HepG2 (cell line): ENCODE measurements around the gene SPHK2. TPM values are rescaled to one million over a fixed set of nuclear protein-coding genes. Genes with fewer than 3 reads are reported as not detected.

ENCODE experiments used
- DNMT3B ChIP-seq: conservative IDR thresholded peaks from 2 replicates; pipeline ENCODE4 v1.6.1; 2016; ENCODE audit warnings: missing biosample characterization, control low read depth
- HNRNPL ChIP-seq: fragments of 200-400 bp; formaldehyde crosslinking; IDR thresholded peaks from 2 replicates; pipeline ENCODE4 v1.6.1; 2017; ENCODE audit warnings: mild to moderate bottlenecking, low read depth, low read length
- IKZF1 ChIP-seq: fragments of 450-650 bp; IDR thresholded peaks from 2 replicates; pipeline ENCODE4 v1.7.1; 2016
- PAF1 ChIP-seq: IDR thresholded peaks from 2 replicates; pipeline ENCODE4 v1.6.1; 2016; ENCODE audit warnings: missing genetic modification reagents, missing compliant biosample characterization
- PHF5A ChIP-seq: IDR thresholded peaks from one replicate; pipeline ENCODE4 v1.6.1; 2018; ENCODE audit warnings: low read depth, missing genetic modification reagents; ENCODE audit not compliant: unreplicated experiment
- SNAI1 ChIP-seq: sonication (generic); formaldehyde crosslinking; IDR thresholded peaks from 2 replicates; pipeline ENCODE4 v1.5.0; 2020; ENCODE audit warnings: mild to moderate bottlenecking, missing genetic modification reagents, borderline replicate concordance
- ZNF20 ChIP-seq: sonication (generic); formaldehyde crosslinking; IDR thresholded peaks from 2 replicates; pipeline ENCODE4 v1.4.0; 2020; ENCODE audit warnings: mild to moderate bottlenecking, moderate library complexity, missing genetic modification reagents
- polyA plus RNA-seq, 8 experiments: library from polyadenylated mRNA; depleted of rRNA in 3 of 8; stranded (reverse) in 7 of 8; unstranded in 1 of 8; fragments of >200 nt; fragmentation: Illumina TruSeq in 4 of 8; extraction: Trizol in 4 of 8; gene quantifications; 2 replicates each; pipeline versions ENCODE4 v1.2.1 to v1.2.3, GENCODE V29; 2011 to 2016; ENCODE audit warnings: low read depth in 4 of 8, missing spikeins in 1 of 8, mixed read lengths in 1 of 8; ENCODE audit not compliant: insufficient read depth in 1 of 8
- total RNA-seq, 5 experiments: library from RNA; depleted of rRNA; stranded (reverse); fragments of >200 nt; fragmentation: Illumina TruSeq; extraction: Trizol; gene quantifications; 2 replicates each; pipeline ENCODE4 v1.2.3, GENCODE V29; 2016; ENCODE audit warnings: low read depth in 1 of 5
- TF ChIP-seq, protein P1 (sequence below): sonication (generic); formaldehyde crosslinking; IDR thresholded peaks from 2 replicates; pipeline ENCODE4 v1.8.0; 2022; ENCODE audit warnings: missing genetic modification reagents, mild to moderate bottlenecking, moderate library complexity, borderline replicate concordance
- TF ChIP-seq, protein P2 (sequence below): sonication (generic); formaldehyde crosslinking; IDR thresholded peaks from 2 replicates; pipeline ENCODE4 v1.4.0; 2020; ENCODE audit warnings: mild to moderate bottlenecking, missing genetic modification reagents
- TF ChIP-seq, protein P3 (sequence below): sonication (generic); formaldehyde crosslinking; IDR thresholded peaks from 2 replicates; pipeline ENCODE4 v1.4.0; 2020; ENCODE audit warnings: missing genetic modification reagents
- TF ChIP-seq, protein P4 (sequence below): sonication (generic); formaldehyde crosslinking; IDR thresholded peaks from 2 replicates; pipeline ENCODE4 v1.9.0; 2021; ENCODE audit warnings: missing genetic modification reagents, borderline replicate concordance

SPHK2 gene
- total and polyA plus RNA-seq, 2 of the 13 experiments (the other 11 are each of a cell fraction or from before 2014, with no cell fraction given): 2.9 to 14.4 TPM

DNA sequence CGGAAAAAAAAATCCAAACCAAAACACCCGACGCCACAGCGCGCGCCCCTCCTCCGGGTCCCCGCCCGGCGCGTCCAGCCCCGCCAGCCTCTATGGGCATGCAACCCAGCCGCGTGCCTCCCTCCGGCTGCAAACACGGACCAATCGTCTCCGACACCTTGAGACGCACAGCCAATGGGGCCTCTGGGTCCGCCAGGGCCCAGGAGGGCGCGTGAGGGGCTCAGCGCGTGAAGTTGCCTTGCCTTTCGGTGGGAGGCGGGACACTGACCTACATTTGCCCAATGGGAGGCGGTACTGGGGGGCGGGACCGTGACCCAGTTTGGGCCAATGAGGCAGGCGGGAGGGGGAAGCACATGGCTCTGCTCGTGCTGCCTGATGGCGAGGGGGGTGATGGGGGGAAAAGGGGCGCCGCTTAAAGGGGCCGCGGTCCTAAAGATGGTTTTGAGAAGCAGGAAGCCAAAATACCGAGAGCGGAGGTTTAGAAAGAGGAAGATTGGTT is 18.2 kb downstream of the SPHK2 start (continued):
- TF ChIP-seq, protein P1, sequence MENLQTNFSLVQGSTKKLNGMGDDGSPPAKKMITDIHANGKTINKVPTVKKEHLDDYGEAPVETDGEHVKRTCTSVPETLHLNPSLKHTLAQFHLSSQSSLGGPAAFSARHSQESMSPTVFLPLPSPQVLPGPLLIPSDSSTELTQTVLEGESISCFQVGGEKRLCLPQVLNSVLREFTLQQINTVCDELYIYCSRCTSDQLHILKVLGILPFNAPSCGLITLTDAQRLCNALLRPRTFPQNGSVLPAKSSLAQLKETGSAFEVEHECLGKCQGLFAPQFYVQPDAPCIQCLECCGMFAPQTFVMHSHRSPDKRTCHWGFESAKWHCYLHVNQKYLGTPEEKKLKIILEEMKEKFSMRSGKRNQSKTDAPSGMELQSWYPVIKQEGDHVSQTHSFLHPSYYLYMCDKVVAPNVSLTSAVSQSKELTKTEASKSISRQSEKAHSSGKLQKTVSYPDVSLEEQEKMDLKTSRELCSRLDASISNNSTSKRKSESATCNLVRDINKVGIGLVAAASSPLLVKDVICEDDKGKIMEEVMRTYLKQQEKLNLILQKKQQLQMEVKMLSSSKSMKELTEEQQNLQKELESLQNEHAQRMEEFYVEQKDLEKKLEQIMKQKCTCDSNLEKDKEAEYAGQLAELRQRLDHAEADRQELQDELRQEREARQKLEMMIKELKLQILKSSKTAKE (CRISPR knock-in tag): peak; percentile 62; the same call in 1 of the 2 replicates
- TF ChIP-seq SNAI1 (CRISPR knock-in tag): peak; percentile 92; the same call in 1 of the 2 replicates
- no peak for TF ChIP-seq PAF1 (CRISPR knock-in tag)
- TF ChIP-seq DNMT3B (CRISPR knock-in tag): 0 out of 2 replicates have a peak, but pooled peaks have one; percentile 47
- TF ChIP-seq, protein P2, sequence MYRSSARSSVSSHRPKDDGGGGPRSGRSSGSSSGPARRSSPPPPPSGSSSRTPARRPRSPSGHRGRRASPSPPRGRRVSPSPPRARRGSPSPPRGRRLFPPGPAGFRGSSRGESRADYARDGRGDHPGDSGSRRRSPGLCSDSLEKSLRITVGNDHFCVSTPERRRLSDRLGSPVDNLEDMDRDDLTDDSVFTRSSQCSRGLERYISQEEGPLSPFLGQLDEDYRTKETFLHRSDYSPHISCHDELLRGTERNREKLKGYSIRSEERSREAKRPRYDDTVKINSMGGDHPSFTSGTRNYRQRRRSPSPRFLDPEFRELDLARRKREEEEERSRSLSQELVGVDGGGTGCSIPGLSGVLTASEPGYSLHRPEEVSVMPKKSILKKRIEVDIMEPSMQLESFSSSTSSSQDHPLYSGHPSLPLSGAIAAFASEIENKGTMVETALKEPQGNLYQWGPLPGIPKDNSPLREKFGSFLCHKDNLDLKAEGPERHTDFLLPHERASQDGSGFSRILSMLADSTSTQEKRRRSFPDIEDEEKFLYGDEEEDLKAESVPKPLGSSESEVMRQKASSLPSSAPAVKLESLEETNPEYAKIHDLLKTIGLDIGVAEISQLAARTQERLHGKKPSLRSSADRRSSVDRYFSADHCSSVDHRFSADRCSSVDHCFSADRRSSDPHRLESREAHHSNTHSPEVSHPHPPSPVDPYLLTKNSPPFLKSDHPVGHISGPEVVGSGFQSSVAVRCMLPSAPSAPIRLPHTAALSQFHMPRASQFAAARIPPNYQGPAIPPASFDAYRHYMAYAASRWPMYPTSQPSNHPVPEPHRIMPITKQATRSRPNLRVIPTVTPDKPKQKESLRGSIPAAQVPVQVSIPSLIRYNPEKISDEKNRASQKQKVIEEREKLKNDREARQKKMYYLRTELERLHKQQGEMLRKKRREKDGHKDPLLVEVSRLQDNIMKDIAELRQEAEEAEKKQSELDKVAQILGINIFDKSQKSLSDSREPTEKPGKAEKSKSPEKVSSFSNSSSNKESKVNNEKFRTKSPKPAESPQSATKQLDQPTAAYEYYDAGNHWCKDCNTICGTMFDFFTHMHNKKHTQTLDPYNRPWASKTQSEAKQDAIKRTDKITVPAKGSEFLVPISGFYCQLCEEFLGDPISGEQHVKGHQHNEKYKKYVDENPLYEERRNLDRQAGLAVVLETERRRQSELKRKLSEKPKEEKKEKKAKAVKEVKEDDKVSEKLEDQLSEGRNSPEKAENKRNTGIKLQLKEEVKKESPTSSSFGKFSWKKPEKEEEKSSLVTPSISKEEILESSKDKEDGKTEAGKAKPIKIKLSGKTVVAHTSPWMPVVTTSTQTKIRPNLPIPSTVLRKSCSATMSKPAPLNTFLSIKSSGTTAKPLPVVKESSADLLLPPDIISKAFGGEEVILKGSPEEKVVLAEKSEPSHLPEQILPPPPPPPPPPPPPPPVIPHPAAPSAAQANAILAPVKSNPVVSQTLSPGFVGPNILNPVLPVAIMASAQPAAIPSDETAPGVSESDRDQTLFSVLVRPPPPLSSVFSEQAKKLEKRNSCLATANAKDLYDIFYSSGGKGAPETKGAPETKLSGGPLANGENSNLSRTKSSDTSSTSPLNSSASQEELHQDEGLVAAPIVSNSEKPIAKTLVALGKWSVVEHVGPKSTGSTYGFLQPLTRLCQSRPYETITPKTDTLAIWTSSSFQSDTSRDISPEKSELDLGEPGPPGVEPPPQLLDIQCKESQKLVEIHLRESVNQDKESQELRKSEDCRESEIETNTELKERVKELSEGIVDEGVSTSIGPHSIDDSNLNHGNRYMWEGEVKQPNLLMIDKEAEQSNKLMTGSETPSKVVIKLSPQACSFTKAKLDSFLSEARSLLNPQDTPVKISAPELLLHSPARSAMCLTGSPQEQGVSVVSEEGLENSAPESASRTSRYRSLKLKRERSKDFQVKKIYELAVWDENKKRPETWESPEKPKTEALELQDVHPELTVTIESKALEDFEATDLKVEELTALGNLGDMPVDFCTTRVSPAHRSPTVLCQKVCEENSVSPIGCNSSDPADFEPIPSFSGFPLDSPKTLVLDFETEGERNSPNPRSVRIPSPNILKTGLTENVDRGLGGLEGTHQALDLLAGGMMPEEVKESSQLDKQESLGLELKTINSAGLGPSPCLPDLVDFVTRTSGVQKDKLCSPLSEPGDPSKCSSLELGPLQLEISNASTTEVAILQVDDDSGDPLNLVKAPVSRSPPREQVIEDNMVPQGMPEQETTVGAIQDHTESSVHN (CRISPR knock-in tag): 0 out of 2 replicates have a peak, but pooled peaks have one; percentile 24
- no peak for TF ChIP-seq IKZF1
- TF ChIP-seq ZNF20: 0 out of 2 replicates have a peak, but pooled peaks have one; percentile 84
- TF ChIP-seq HNRNPL: 0 out of 2 replicates have a peak, but pooled peaks have one; percentile 28
- no peak for TF ChIP-seq PHF5A (CRISPR knock-in tag)
- TF ChIP-seq, protein P3, sequence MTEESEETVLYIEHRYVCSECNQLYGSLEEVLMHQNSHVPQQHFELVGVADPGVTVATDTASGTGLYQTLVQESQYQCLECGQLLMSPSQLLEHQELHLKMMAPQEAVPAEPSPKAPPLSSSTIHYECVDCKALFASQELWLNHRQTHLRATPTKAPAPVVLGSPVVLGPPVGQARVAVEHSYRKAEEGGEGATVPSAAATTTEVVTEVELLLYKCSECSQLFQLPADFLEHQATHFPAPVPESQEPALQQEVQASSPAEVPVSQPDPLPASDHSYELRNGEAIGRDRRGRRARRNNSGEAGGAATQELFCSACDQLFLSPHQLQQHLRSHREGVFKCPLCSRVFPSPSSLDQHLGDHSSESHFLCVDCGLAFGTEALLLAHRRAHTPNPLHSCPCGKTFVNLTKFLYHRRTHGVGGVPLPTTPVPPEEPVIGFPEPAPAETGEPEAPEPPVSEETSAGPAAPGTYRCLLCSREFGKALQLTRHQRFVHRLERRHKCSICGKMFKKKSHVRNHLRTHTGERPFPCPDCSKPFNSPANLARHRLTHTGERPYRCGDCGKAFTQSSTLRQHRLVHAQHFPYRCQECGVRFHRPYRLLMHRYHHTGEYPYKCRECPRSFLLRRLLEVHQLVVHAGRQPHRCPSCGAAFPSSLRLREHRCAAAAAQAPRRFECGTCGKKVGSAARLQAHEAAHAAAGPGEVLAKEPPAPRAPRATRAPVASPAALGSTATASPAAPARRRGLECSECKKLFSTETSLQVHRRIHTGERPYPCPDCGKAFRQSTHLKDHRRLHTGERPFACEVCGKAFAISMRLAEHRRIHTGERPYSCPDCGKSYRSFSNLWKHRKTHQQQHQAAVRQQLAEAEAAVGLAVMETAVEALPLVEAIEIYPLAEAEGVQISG (CRISPR knock-in tag): peak; percentile 76
- TF ChIP-seq, protein P4, sequence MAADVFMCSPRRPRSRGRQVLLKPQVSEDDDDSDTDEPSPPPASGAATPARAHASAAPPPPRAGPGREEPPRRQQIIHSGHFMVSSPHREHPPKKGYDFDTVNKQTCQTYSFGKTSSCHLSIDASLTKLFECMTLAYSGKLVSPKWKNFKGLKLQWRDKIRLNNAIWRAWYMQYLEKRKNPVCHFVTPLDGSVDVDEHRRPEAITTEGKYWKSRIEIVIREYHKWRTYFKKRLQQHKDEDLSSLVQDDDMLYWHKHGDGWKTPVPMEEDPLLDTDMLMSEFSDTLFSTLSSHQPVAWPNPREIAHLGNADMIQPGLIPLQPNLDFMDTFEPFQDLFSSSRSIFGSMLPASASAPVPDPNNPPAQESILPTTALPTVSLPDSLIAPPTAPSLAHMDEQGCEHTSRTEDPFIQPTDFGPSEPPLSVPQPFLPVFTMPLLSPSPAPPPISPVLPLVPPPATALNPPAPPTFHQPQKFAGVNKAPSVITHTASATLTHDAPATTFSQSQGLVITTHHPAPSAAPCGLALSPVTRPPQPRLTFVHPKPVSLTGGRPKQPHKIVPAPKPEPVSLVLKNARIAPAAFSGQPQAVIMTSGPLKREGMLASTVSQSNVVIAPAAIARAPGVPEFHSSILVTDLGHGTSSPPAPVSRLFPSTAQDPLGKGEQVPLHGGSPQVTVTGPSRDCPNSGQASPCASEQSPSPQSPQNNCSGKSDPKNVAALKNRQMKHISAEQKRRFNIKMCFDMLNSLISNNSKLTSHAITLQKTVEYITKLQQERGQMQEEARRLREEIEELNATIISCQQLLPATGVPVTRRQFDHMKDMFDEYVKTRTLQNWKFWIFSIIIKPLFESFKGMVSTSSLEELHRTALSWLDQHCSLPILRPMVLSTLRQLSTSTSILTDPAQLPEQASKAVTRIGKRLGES (CRISPR knock-in tag): no peak
